Stromal cell of bone marrow (primary cell): ENCODE measurements around the gene DUOXA1.
A peak's percentile ranks its signal among the peaks of the same experiment; 100 is the strongest.
"Not testable (repeated sequence)": the region's sequence is repeated elsewhere in the genome, so short reads cannot be mapped to it uniquely, and the experiment has no call there.

ENCODE experiments used
- DNase-seq: peaks from one replicate; pipeline ENCODE4 v3.0.0-alpha.2; 2012; ENCODE audit warnings: low read depth

The DUOXA1 gene

GRCh38 chr15:45112591-45113379 is 16.9 kb downstream of the DUOXA1 start:
- no peak for DNase-seq

GRCh38 chr15:45112143-45112590 is 17.5 kb downstream of the DUOXA1 start:
- no peak for DNase-seq

- no peak for DNase-seq
Observed at GRCh38 chr15:45111390-45112142, 18.1 kb downstream of the DUOXA1 start.

- no peak for DNase-seq
Observed at GRCh38 chr15:45110256-45110820, 19.3 kb downstream of the DUOXA1 start.

GRCh38 chr15:45107941-45108630 is 21.6 kb downstream of the DUOXA1 start:
- no peak for DNase-seq

- no peak for DNase-seq
Observed at GRCh38 chr15:45106002-45106790, 23.5 kb downstream of the DUOXA1 start.

GRCh38 chr15:45105586-45105985 is 24.1 kb downstream of the DUOXA1 start:
- DNase-seq, result no peak

GRCh38 chr15:45104170-45104569 is 25.5 kb downstream of the DUOXA1 start:
- DNase-seq, result not testable (repeated sequence)

- DNase-seq, result no peak
Observed at GRCh38 chr15:45102226-45102625, 27.5 kb downstream of the DUOXA1 start.

GRCh38 chr15:45101749-45102148 is 27.9 kb downstream of the DUOXA1 start:
- no peak for DNase-seq

- DNase-seq, result no peak
Observed at GRCh38 chr15:45100884-45101625, 28.6 kb downstream of the DUOXA1 start.

- DNase-seq, result no peak
Observed at GRCh38 chr15:45099549-45100165, 30.0 kb downstream of the DUOXA1 start.

- no peak for DNase-seq
Observed at GRCh38 chr15:45097466-45097865, 32.2 kb downstream of the DUOXA1 start.

GRCh38 chr15:45095661-45096060 is 34.0 kb downstream of the DUOXA1 start:
- DNase-seq, result no peak

- no peak for DNase-seq
Observed at GRCh38 chr15:45094358-45094730, 35.3 kb downstream of the DUOXA1 start.

GRCh38 chr15:45093622-45094357 is 35.9 kb downstream of the DUOXA1 start:
- no peak for DNase-seq

- no peak for DNase-seq
Observed at GRCh38 chr15:45093013-45093412, 36.7 kb downstream of the DUOXA1 start.

GRCh38 chr15:45091576-45091975 is 38.1 kb downstream of the DUOXA1 start:
- no peak for DNase-seq

- DNase-seq, result peak; percentile 45
Observed at GRCh38 chr15:45091161-45091560, 38.5 kb downstream of the DUOXA1 start.
